ENCODE measurements around the gene CSTF1. TPM values are rescaled to one million over a fixed set of nuclear protein-coding genes. Genes with fewer than 3 reads are reported as not detected.

The CSTF1 gene
- polyA plus RNA-seq, 1 of the 3 experiments (the other 2 are of a cell fraction), result 23.4 TPM

- ChIA-PET CTCF (interaction anchor here (1.1 kb wide), 1 partner anchor 146 kb away, joined by 3 read pairs; no protein-coding TSS in a partner anchor), POLR2A (no interaction called here)
- H3K9me3 ChIP-seq, result no peaks in the 10 kb centered on the region
- H3K27me3 ChIP-seq (ENCODE audit: insufficient read depth), result no peaks in the 10 kb centered on the region
- no peak for TF ChIP-seq JUND (IDR thresholded peaks at IDR 0.05)
- no peak for TF ChIP-seq RAD21 (IDR thresholded peaks at IDR 0.05; ENCODE audit: low read length)
- TF ChIP-seq GATA2 (CRISPR knock-in tag; IDR thresholded peaks at IDR 0.05), result no peak
- no peak for TF ChIP-seq YY1 (IDR thresholded peaks at IDR 0.05; ENCODE audit: low read depth)
- no peak for TF ChIP-seq GABPA (IDR thresholded peaks at IDR 0.05; ENCODE audit: low read depth)
- TF ChIP-seq RCOR1 (IDR thresholded peaks at IDR 0.05; ENCODE audit: low read length), result no peak
- no peak for TF ChIP-seq NRF1 (IDR thresholded peaks at IDR 0.05; ENCODE audit: low read depth, low read length)
- no peak for TF ChIP-seq ZBTB33 (IDR thresholded peaks at IDR 0.05; ENCODE audit: borderline replicate concordance, low read depth)
- TF ChIP-seq, protein P1, sequence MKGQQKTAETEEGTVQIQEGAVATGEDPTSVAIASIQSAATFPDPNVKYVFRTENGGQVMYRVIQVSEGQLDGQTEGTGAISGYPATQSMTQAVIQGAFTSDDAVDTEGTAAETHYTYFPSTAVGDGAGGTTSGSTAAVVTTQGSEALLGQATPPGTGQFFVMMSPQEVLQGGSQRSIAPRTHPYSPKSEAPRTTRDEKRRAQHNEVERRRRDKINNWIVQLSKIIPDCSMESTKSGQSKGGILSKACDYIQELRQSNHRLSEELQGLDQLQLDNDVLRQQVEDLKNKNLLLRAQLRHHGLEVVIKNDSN (IDR thresholded peaks at IDR 0.05; ENCODE audit: borderline replicate concordance, low read depth), result no peak
- TF ChIP-seq TEAD4 (IDR thresholded peaks at IDR 0.05; ENCODE audit: borderline replicate concordance, insufficient read depth), result no peak
- TF ChIP-seq REST (IDR thresholded peaks at IDR 0.05; ENCODE audit: low read depth, low read length), result no peak
- TF ChIP-seq MEF2A (IDR thresholded peaks at IDR 0.05; ENCODE audit: borderline replicate concordance, low read depth), result no peak
- H3K79me2 ChIP-seq (ENCODE audit: insufficient read depth), result no peaks in the 10 kb centered on the region
- 23% methylated on average over 5 of the region's 5 CpGs for WGBS (ENCODE audit: low lambda C conversion rate)
- H3K4me3 ChIP-seq (ENCODE audit: low read depth in 2 of 2, low read length in 1 of 2), result no peak overlapping the region
- H3K4me2 ChIP-seq, result no peak overlapping the region
- H3K9me2 ChIP-seq, result no peaks in the 10 kb centered on the region
- peaks cover 0 to 6% of the 10 kb centered on the region in 2 experiments; a peak in 1 of 4 replicates for H3K4me1 ChIP-seq (ENCODE audit: control insufficient read depth in 1 of 2, insufficient read depth in 2 of 2, low read depth in 1 of 2, low read length in 1 of 2)
- H2AFZ ChIP-seq (ENCODE audit: low read depth), result no peak overlapping the region
- H3K9ac ChIP-seq, result no peak overlapping the region
- no peaks in the 10 kb centered on the region for H3F3A ChIP-seq (replicated peaks; ENCODE audit: insufficient read depth)
- H3K36me3 ChIP-seq (replicated peaks in 1 of 2; ENCODE audit: control insufficient read depth in 1 of 2, insufficient read depth in 2 of 2, low read length in 1 of 2), result no peaks in the 10 kb centered on the region
- H4K20me1 ChIP-seq (ENCODE audit: insufficient read depth), result no peaks in the 10 kb centered on the region
- DNase-seq, result no peak
- no peak overlapping the region for H3K27ac ChIP-seq (ENCODE audit: low read depth in 2 of 2, low read length in 1 of 2)
Observed at GRCh38 chr20:56348305-56348693, 44.1 kb upstream of the CSTF1 start.
